ENCODE measurements around the gene PTTG1IP. TPM values are rescaled to one million over a fixed set of nuclear protein-coding genes. Genes with fewer than 3 reads are reported as not detected.

The PTTG1IP gene
- total and polyA plus RNA-seq, 10 of the 15 experiments (the other 5 are each of a cell fraction or from before 2014, with no cell fraction given): 2.4 to 56.4 (median 44.4) TPM

DNA sequence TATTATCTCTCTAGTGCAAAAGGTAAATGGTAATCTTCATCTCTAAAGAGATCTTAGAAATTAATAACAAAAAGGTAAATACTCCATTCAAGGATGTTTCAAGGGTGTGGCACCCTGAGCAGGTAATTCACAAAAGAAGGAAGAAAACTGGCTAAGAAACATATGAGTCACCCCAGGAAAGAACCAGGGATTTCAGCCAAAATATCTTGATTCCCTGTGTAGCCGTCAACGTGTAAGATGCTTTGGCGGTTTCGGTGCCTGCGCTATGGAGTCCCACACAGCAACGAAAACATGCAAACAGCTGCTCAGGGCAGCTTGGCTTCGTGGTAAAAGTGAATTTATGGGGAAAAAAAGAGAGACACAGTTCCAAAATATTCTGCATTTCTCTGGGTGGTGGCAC lies 43.5 kb upstream of the PTTG1IP start (continued):
- no peak for TF ChIP-seq BMI1 (IDR thresholded peaks at IDR 0.05; ENCODE audit: borderline replicate concordance)
- TF ChIP-seq, protein P1, sequence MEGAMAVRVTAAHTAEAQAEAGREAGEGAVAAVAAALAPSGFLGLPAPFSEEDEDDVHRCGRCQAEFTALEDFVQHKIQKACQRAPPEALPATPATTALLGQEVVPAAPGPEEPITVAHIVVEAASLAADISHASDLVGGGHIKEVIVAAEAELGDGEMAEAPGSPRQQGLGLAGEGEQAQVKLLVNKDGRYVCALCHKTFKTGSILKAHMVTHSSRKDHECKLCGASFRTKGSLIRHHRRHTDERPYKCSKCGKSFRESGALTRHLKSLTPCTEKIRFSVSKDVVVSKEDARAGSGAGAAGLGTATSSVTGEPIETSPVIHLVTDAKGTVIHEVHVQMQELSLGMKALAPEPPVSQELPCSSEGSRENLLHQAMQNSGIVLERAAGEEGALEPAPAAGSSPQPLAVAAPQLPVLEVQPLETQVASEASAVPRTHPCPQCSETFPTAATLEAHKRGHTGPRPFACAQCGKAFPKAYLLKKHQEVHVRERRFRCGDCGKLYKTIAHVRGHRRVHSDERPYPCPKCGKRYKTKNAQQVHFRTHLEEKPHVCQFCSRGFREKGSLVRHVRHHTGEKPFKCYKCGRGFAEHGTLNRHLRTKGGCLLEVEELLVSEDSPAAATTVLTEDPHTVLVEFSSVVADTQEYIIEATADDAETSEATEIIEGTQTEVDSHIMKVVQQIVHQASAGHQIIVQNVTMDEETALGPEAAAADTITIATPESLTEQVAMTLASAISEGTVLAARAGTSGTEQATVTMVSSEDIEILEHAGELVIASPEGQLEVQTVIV (IDR thresholded peaks at IDR 0.05; ENCODE audit: borderline replicate concordance, partially characterized antibody): no peak
- TF ChIP-seq RELA (IDR thresholded peaks at IDR 0.05; ENCODE audit: borderline replicate concordance, partially characterized antibody): no peak
- TF ChIP-seq SMC3 (IDR thresholded peaks at IDR 0.05; ENCODE audit: borderline replicate concordance, low read length): no peak

DNA sequence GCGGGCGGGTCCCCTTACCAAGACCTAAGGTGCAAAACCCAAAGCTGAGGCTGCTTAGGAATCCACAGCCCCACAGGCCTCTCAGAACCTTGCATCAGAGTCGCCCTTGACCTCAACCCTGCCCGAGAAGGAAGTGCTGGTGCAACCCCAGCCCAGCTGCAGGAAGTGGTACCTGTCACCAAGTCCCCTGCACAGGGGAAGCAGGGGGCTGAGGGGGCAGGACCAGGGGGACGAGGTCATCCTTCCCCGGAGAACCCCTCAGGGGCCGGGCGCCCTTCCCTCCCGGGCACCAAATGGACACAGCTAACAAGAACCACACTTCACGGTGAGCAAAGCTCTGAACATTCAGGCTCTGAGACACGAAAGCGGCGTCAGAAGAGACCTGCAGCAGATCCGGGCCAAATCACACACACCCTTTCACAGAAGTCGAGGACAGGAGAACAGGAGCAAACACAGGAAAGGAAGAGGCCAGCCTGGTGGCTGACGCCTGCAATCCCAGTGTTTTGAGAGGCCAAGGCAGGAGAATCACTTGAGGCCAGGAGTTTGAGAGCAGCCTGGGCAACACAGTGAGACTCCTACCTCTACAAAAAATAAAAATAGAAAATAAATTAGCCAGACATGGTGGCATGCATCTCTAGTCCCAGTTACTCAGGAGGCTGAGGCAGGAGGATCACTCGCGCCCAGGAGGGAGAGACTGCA lies 40.8 kb upstream of the PTTG1IP start:
- ChIA-PET POLR2A (interaction anchor here (1.5 to 2.1 kb wide), 2 partner anchors 14 to 41 kb away, joined by 4 to 7 read pairs; partner anchors contain the start of gene PTTG1IP), RAD21 (ENCODE audit: unreplicated experiment) (interaction anchor here (1.7 to 1.9 kb wide), 2 partner anchors 14 to 17 kb away, joined by 9 to 12 read pairs; no protein-coding TSS in a partner anchor), CTCF (interaction anchor here (1.2 to 1.7 kb wide), 4 partner anchors 14 to 223 kb away, joined by 3 to 7 read pairs (median 6); no protein-coding TSS in a partner anchor), SMC1A (ENCODE audit: uncharacterized antibody, unreplicated experiment) (interaction anchor here (1.3 kb wide), 3 partner anchors 12 to 18 kb away, joined by 3 to 5 read pairs (median 4); no protein-coding TSS in a partner anchor)
- peak overlapping the region; percentile 41; the same call in 1 of the 2 replicates for H3K9ac ChIP-seq (ENCODE audit: control insufficient read depth, insufficient read depth, low read length)
- peak overlapping the region; percentile 62; the same call in 1 of the 2 replicates for H2AFZ ChIP-seq (ENCODE audit: control insufficient read depth, low read depth, low read length)
- intact Hi-C loops (cut with micrococcal nuclease; ENCODE audit: unreplicated experiment): no loop called here
- H4K20me1 ChIP-seq (ENCODE audit: control insufficient read depth, insufficient read depth): no peaks in the 10 kb centered on the region
- ATAC-seq (peak; percentile 89), FAIRE-seq (no peak), DNase-seq (ENCODE audit: low read depth, low spot score) (no peak)
- H3K4me2 ChIP-seq (ENCODE audit: control insufficient read depth, insufficient read depth): peak overlapping the region; percentile 76
- no TSS peak for BruUV-seq (replicated peaks)
- H3K9me3 ChIP-seq (replicated peaks; ENCODE audit: control insufficient read depth, insufficient read depth, low read length): no peaks in the 10 kb centered on the region
- H3K36me3 ChIP-seq (ENCODE audit: control insufficient read depth in 2 of 2, insufficient read depth in 2 of 2, low read length in 1 of 2): peaks cover 2 to 12% of the 10 kb centered on the region in 2 experiments; a peak in 3 of 4 replicates
- H3K27ac ChIP-seq (ENCODE audit: control insufficient read depth, insufficient read depth): peak overlapping the region; percentile 45
- H3K27me3 ChIP-seq (replicated peaks in 1 of 2; ENCODE audit: control insufficient read depth in 2 of 2, insufficient read depth in 2 of 2, low read length in 1 of 2): no peaks in the 10 kb centered on the region
- WGBS (ENCODE audit: insufficient coverage, insufficient replicate concordance, low lambda C conversion rate, missing lambda C conversion rate): 17% methylated on average over 18 of the region's 18 CpGs
- peak overlapping the region; percentile 29; the same call in 1 of the 2 replicates for H3K4me3 ChIP-seq
- peaks cover 25% of the 10 kb centered on the region for H3K79me2 ChIP-seq (ENCODE audit: control insufficient read depth, insufficient read depth, low read length)
- in situ Hi-C loops (cut with MboI): no loop called here
- H3K4me1 ChIP-seq (ENCODE audit: control insufficient read depth, insufficient read depth, low read length): peaks cover 36% of the 10 kb centered on the region
- TF ChIP-seq NR2C1 (IDR thresholded peaks at IDR 0.05) (peak; percentile 79), CREB1 (IDR thresholded peaks at IDR 0.05; ENCODE audit: low read depth) (0 out of 2 replicates have a peak, but pooled peaks have one; percentile 6), IKZF1 (conservative IDR thresholded peaks at IDR 0.05) (0 out of 2 replicates have a peak, but pooled peaks have one; percentile 46), JUND (IDR thresholded peaks at IDR 0.05; ENCODE audit: low read depth, low read length) (no peak), RUNX3 (IDR thresholded peaks at IDR 0.05; ENCODE audit: low read length) (peak; percentile 69), YBX1 (IDR thresholded peaks at IDR 0.05) (no peak), GABPA (IDR thresholded peaks at IDR 0.05; ENCODE audit: low read depth) (peak; percentile 84), ETV6 (conservative IDR thresholded peaks at IDR 0.05 in 1 of 2, IDR thresholded peaks at IDR 0.05 in 1 of 2; ENCODE audit: borderline replicate concordance in 1 of 2, low read depth in 1 of 2) (peak in 1 of 2 experiments; percentile 63; a peak in 1 of 4 replicates), SPI1 (IDR thresholded peaks at IDR 0.05; ENCODE audit: borderline replicate concordance, insufficient read depth, low read depth, low read length) (peak; percentile 68)
- TF ChIP-seq, protein P2, sequence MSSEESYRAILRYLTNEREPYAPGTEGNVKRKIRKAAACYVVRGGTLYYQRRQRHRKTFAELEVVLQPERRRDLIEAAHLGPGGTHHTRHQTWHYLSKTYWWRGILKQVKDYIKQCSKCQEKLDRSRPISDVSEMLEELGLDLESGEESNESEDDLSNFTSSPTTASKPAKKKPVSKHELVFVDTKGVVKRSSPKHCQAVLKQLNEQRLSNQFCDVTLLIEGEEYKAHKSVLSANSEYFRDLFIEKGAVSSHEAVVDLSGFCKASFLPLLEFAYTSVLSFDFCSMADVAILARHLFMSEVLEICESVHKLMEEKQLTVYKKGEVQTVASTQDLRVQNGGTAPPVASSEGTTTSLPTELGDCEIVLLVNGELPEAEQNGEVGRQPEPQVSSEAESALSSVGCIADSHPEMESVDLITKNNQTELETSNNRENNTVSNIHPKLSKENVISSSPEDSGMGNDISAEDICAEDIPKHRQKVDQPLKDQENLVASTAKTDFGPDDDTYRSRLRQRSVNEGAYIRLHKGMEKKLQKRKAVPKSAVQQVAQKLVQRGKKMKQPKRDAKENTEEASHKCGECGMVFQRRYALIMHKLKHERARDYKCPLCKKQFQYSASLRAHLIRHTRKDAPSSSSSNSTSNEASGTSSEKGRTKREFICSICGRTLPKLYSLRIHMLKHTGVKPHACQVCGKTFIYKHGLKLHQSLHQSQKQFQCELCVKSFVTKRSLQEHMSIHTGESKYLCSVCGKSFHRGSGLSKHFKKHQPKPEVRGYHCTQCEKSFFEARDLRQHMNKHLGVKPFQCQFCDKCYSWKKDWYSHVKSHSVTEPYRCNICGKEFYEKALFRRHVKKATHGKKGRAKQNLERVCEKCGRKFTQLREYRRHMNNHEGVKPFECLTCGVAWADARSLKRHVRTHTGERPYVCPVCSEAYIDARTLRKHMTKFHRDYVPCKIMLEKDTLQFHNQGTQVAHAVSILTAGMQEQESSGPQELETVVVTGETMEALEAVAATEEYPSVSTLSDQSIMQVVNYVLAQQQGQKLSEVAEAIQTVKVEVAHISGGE (CRISPR knock-in tag; IDR thresholded peaks at IDR 0.05): 0 out of 2 replicates have a peak, but pooled peaks have one; percentile 28
